ENCODE results near the gene ISM1.

- TF ChIP-seq EP300 (IDR thresholded peaks at IDR 0.05) (no peak), CTCF (IDR thresholded peaks at IDR 0.05) (no peak)
Observed at GRCh38 chr20:13238001-13238653, 17.1 kb downstream of the ISM1 start.

All from upper lobe of left lung (tissue), 4 donors.